ENCODE data around the gene IL33. TPM values are rescaled to one million over a fixed set of nuclear protein-coding genes. Genes with fewer than 3 reads are reported as not detected.
A peak's percentile ranks its signal among the peaks of the same experiment; 100 is the strongest.

Gene IL33
- total and polyA plus RNA-seq, 2 donors (not counting 1 experiment from before 2014, with no cell fraction given) = 1.3 to 2.0 TPM

GRCh38 chr9:6183227-6183551 lies 32.4 kb upstream of the IL33 start:
- no peaks in the 10 kb centered on the region for H3K79me2 ChIP-seq (ENCODE audit: control insufficient read depth, insufficient read depth, low read length)
- no peaks in the 10 kb centered on the region for H3K9me3 ChIP-seq (ENCODE audit: control insufficient read depth, insufficient read depth, low read depth, low read length)
- no peak overlapping the region for H3K9ac ChIP-seq (ENCODE audit: insufficient read depth, low read length)
- DNase-seq (ENCODE audit: low read depth in 2 of 2) = no peak
- H3K27ac ChIP-seq (ENCODE audit: insufficient read depth, low read length) = no peak overlapping the region
- H3K4me2 ChIP-seq (ENCODE audit: extremely low read depth, insufficient read depth, low read length) = no peak overlapping the region
- H2AFZ ChIP-seq (ENCODE audit: low read length) = no peak overlapping the region
- H3K36me3 ChIP-seq (ENCODE audit: control insufficient read depth, insufficient read depth, low read length) = no peaks in the 10 kb centered on the region
- no peak overlapping the region for H3K4me3 ChIP-seq (replicated peaks in 1 of 4; ENCODE audit: control extremely low read depth in 1 of 4, insufficient read depth in 1 of 4, low read depth in 3 of 4, low read length in 4 of 4)
- H3K27me3 ChIP-seq (ENCODE audit: control insufficient read depth, insufficient read depth, low read length) = no peaks in the 10 kb centered on the region
- TF ChIP-seq, protein P1, sequence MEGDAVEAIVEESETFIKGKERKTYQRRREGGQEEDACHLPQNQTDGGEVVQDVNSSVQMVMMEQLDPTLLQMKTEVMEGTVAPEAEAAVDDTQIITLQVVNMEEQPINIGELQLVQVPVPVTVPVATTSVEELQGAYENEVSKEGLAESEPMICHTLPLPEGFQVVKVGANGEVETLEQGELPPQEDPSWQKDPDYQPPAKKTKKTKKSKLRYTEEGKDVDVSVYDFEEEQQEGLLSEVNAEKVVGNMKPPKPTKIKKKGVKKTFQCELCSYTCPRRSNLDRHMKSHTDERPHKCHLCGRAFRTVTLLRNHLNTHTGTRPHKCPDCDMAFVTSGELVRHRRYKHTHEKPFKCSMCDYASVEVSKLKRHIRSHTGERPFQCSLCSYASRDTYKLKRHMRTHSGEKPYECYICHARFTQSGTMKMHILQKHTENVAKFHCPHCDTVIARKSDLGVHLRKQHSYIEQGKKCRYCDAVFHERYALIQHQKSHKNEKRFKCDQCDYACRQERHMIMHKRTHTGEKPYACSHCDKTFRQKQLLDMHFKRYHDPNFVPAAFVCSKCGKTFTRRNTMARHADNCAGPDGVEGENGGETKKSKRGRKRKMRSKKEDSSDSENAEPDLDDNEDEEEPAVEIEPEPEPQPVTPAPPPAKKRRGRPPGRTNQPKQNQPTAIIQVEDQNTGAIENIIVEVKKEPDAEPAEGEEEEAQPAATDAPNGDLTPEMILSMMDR (conservative IDR thresholded peaks at IDR 0.05 in 1 of 2, IDR thresholded peaks at IDR 0.05 in 1 of 2; ENCODE audit: low read depth in 1 of 2, low read length in 2 of 2) = no peak
- no peak for TF ChIP-seq EZH2 (IDR thresholded peaks at IDR 0.05; ENCODE audit: low read length, missing control alignments)
- no peaks in the 10 kb centered on the region for H3K4me1 ChIP-seq (ENCODE audit: control insufficient read depth, extremely low read depth, insufficient read depth, low read length)
- H4K20me1 ChIP-seq (ENCODE audit: control insufficient read depth, extremely low read depth, insufficient read depth, low read length) = no peaks in the 10 kb centered on the region

- TF ChIP-seq EZH2 (IDR thresholded peaks at IDR 0.05; ENCODE audit: low read length, missing control alignments) = no peak
- TF ChIP-seq, protein P1 (conservative IDR thresholded peaks at IDR 0.05 in 1 of 2, IDR thresholded peaks at IDR 0.05 in 1 of 2; ENCODE audit: low read depth in 1 of 2, low read length in 2 of 2) = no peak
- no peak overlapping the region for H3K4me2 ChIP-seq (ENCODE audit: extremely low read depth, insufficient read depth, low read length)
Measured at GRCh38 chr9:6183627-6184026, 32.0 kb upstream of the IL33 start.

DNA sequence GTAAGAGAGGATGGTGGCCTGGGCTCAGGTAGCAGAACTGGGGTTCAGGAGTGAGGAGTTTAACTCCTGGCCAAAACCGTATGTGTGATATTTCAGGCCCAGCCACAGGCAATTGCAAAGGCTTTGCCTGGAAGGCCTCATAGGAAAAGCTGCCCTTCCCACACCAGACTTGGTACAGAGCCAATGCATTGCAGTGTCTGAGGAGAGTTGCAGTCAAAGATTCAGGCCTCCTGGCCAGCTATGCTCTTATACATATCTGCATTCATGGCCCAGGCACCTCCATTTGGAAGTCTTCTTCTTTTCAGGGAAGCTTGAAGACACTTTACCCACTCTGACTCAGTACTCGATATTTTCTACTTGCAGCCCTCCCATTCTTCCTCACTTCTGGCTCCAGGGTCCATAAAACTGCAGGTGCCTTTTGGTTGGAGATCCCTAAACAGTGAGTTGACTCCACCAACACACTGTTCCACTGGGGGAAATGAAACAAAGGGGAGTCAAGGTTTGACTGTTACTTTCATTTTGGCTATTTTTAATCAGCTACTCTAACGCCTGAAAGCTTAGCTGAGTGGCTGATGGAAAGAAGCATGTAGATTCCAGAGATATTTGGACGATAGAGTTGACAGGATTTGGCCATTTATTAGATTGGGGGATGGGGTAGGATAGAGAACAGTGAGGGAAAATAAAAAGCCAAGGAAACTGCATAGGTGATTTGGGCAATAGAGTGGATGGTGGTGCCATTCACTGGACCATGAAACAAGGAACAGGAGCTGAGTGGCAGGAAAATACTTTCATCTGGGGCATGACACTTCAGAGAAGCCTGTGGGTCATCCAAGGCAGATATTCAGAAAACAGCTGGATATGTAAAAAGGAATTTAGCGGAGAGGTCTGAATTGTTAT lies 30.6 kb upstream of the IL33 start:
- H3K9ac ChIP-seq (ENCODE audit: insufficient read depth, low read length) = no peak overlapping the region
- no peak overlapping the region for H3K27ac ChIP-seq (ENCODE audit: insufficient read depth, low read length)
- H2AFZ ChIP-seq (ENCODE audit: low read length) = no peak overlapping the region
- H3K4me3 ChIP-seq (replicated peaks in 1 of 4; ENCODE audit: control extremely low read depth in 1 of 4, insufficient read depth in 1 of 4, low read depth in 3 of 4, low read length in 4 of 4) = no peak overlapping the region
- H3K4me1 ChIP-seq (ENCODE audit: control insufficient read depth, extremely low read depth, insufficient read depth, low read length) = no peaks in the 10 kb centered on the region
- no peaks in the 10 kb centered on the region for H3K36me3 ChIP-seq (ENCODE audit: control insufficient read depth, insufficient read depth, low read length)
- H3K27me3 ChIP-seq (ENCODE audit: control insufficient read depth, insufficient read depth, low read length) = no peaks in the 10 kb centered on the region
- H3K79me2 ChIP-seq (ENCODE audit: control insufficient read depth, insufficient read depth, low read length) = no peaks in the 10 kb centered on the region
- no peak overlapping the region for H3K4me2 ChIP-seq (ENCODE audit: extremely low read depth, insufficient read depth, low read length)
- H4K20me1 ChIP-seq (ENCODE audit: control insufficient read depth, extremely low read depth, insufficient read depth, low read length) = no peaks in the 10 kb centered on the region
- TF ChIP-seq, protein P1 (conservative IDR thresholded peaks at IDR 0.05 in 1 of 2, IDR thresholded peaks at IDR 0.05 in 1 of 2; ENCODE audit: low read depth in 1 of 2, low read length in 2 of 2) = no peak
- TF ChIP-seq EZH2 (IDR thresholded peaks at IDR 0.05; ENCODE audit: low read length, missing control alignments) = no peak
- no peaks in the 10 kb centered on the region for H3K9me3 ChIP-seq (ENCODE audit: control insufficient read depth, insufficient read depth, low read depth, low read length)
- peak; percentile 14 to 42 for DNase-seq (ENCODE audit: low read depth in 2 of 2)

More at GRCh38 chr9:6183627-6184026, 32.0 kb upstream of the IL33 start:
- Histone ChIP-seq H3K9me3 (ENCODE audit: control insufficient read depth, insufficient read depth, low read depth, low read length) (no peaks in the 10 kb centered on the region), H2AFZ (ENCODE audit: low read length) (no peak overlapping the region), H3K27me3 (ENCODE audit: control insufficient read depth, insufficient read depth, low read length) (no peaks in the 10 kb centered on the region), H3K9ac (ENCODE audit: insufficient read depth, low read length) (no peak overlapping the region), H3K27ac (ENCODE audit: insufficient read depth, low read length) (no peak overlapping the region), H3K4me1 (ENCODE audit: control insufficient read depth, extremely low read depth, insufficient read depth, low read length) (no peaks in the 10 kb centered on the region), H3K79me2 (ENCODE audit: control insufficient read depth, insufficient read depth, low read length) (no peaks in the 10 kb centered on the region), H3K36me3 (ENCODE audit: control insufficient read depth, insufficient read depth, low read length) (no peaks in the 10 kb centered on the region), H4K20me1 (ENCODE audit: control insufficient read depth, extremely low read depth, insufficient read depth, low read length) (no peaks in the 10 kb centered on the region), H3K4me3 (replicated peaks in 1 of 4; ENCODE audit: control extremely low read depth in 1 of 4, insufficient read depth in 1 of 4, low read depth in 3 of 4, low read length in 4 of 4) (no peak overlapping the region)
- DNase-seq (ENCODE audit: low read depth in 2 of 2) = no peak

Data from fibroblast of lung (primary cell).